Fibroblast of lung (primary cell): ENCODE data around the gene ATP1A2. TPM values are rescaled to one million over a fixed set of nuclear protein-coding genes. Genes with fewer than 3 reads are reported as not detected.

Experiments used
- DNase-seq, 2 donors: peaks; one replicate each; pipeline versions ENCODE4 v3.0.0 to v3.0.0-alpha.2; 2010; ENCODE audit warnings: low read depth in 2 of 2
- H2AFZ ChIP-seq: 2 replicates; pipeline ENCODE4 v1.5.1; 2012; ENCODE audit warnings: low read length, control low read depth, inconsistent platforms
- H3K27ac ChIP-seq: 2 replicates; pipeline ENCODE4 v1.5.1; 2011; ENCODE audit warnings: low read length, control low read depth; ENCODE audit not compliant: insufficient read depth
- H3K27me3 ChIP-seq: 2 replicates; pipeline ENCODE4 v1.5.1; 2011; ENCODE audit warnings: mild to moderate bottlenecking, low read length; ENCODE audit not compliant: control insufficient read depth, insufficient read depth
- H3K36me3 ChIP-seq: 2 replicates; pipeline ENCODE4 v1.5.1; 2011; ENCODE audit warnings: low read length; ENCODE audit not compliant: control insufficient read depth, insufficient read depth
- H3K4me1 ChIP-seq: 2 replicates; pipeline ENCODE4 v1.5.1; 2011; ENCODE audit warnings: low read length; ENCODE audit not compliant: control insufficient read depth, insufficient read depth; ENCODE audit errors: extremely low read depth
- H3K4me2 ChIP-seq: 2 replicates; pipeline ENCODE4 v1.5.1; 2011; ENCODE audit warnings: low read length, control low read depth; ENCODE audit not compliant: insufficient read depth; ENCODE audit errors: extremely low read depth
- H3K4me3 ChIP-seq, 4 experiments: fragments of 200-600 bp in 1 of 4; sonication (generic) in 1 of 4; replicated peaks in 1 of 4; 2 replicates each; pipeline ENCODE4 v1.5.1; 2011 to 2016; ENCODE audit warnings: low read length in 4 of 4, low read depth in 3 of 4, mild to moderate bottlenecking in 3 of 4, control low read depth in 2 of 4, inconsistent platforms in 1 of 4, mixed read lengths in 1 of 4; ENCODE audit not compliant: insufficient read depth in 1 of 4; ENCODE audit errors: control extremely low read depth in 1 of 4
- H3K79me2 ChIP-seq: 2 replicates; pipeline ENCODE4 v1.5.1; 2012; ENCODE audit warnings: mild to moderate bottlenecking, low read length, inconsistent platforms; ENCODE audit not compliant: control insufficient read depth, insufficient read depth
- H3K9ac ChIP-seq: 2 replicates; pipeline ENCODE4 v1.5.1; 2011; ENCODE audit warnings: mild to moderate bottlenecking, low read length, control low read depth; ENCODE audit not compliant: insufficient read depth
- H3K9me3 ChIP-seq: 2 replicates; pipeline ENCODE4 v1.5.1; 2012; ENCODE audit warnings: low read depth, low read length; ENCODE audit not compliant: control insufficient read depth, insufficient read depth
- H4K20me1 ChIP-seq: 2 replicates; pipeline ENCODE4 v1.5.1; 2011; ENCODE audit warnings: low read length; ENCODE audit not compliant: control insufficient read depth, insufficient read depth; ENCODE audit errors: extremely low read depth
- EZH2 ChIP-seq: IDR thresholded peaks from 2 replicates; pipeline ENCODE4 v1.5.1; 2012; ENCODE audit warnings: low read length, control low read depth, mild to moderate bottlenecking; ENCODE audit errors: missing control alignments
- polyA plus RNA-seq, 2 donors: library from polyadenylated mRNA; depleted of rRNA in 1 of 2; stranded (reverse) in 1 of 2; unstranded in 1 of 2; fragments of >200 nt; gene quantifications; 2 replicates each; pipeline ENCODE4 v1.2.1, GENCODE V29; 2011 to 2012; ENCODE audit warnings: missing spikeins in 1 of 2
- total RNA-seq: library from RNA; depleted of rRNA; stranded (reverse); fragments of >200 nt; gene quantifications from 2 replicates; pipeline ENCODE4 v1.2.1, GENCODE V29; 2014
- TF ChIP-seq, protein P1 (sequence below), 2 donors: IDR thresholded peaks in 1 of 2; conservative IDR thresholded peaks in 1 of 2; 1 replicate in 1 of 2; 2 replicates in 1 of 2; pipeline ENCODE4 v1.5.1; 2011 to 2012; ENCODE audit warnings: low read length in 2 of 2, control low read depth in 1 of 2, inconsistent platforms in 1 of 2, low read depth in 1 of 2, mild to moderate bottlenecking in 1 of 2

The ATP1A2 gene
- total and polyA plus RNA-seq, 2 donors (not counting 1 experiment from before 2014, with no cell fraction given): 0.44 to 1.8 TPM

DNA sequence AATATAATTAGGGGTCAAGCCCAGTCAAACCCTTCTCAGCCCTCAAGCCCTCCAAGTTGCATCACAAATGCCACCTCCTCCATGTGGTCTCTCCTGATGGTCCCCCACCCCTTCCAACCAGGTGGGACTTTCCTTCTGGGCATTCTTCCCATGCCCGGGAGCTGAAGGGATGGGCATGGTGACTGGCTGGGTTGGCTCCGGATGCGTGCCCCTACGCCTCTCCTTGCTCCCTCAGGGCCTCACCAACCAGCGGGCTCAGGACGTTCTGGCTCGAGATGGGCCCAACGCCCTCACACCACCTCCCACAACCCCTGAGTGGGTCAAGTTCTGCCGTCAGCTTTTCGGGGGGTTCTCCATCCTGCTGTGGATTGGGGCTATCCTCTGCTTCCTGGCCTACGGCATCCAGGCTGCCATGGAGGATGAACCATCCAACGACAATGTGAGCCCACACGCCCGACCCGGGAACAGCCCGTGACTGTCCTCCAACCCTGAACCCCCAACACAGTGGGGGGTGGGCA, 7.5 kb downstream of the ATP1A2 start:
- TF ChIP-seq, protein P1, sequence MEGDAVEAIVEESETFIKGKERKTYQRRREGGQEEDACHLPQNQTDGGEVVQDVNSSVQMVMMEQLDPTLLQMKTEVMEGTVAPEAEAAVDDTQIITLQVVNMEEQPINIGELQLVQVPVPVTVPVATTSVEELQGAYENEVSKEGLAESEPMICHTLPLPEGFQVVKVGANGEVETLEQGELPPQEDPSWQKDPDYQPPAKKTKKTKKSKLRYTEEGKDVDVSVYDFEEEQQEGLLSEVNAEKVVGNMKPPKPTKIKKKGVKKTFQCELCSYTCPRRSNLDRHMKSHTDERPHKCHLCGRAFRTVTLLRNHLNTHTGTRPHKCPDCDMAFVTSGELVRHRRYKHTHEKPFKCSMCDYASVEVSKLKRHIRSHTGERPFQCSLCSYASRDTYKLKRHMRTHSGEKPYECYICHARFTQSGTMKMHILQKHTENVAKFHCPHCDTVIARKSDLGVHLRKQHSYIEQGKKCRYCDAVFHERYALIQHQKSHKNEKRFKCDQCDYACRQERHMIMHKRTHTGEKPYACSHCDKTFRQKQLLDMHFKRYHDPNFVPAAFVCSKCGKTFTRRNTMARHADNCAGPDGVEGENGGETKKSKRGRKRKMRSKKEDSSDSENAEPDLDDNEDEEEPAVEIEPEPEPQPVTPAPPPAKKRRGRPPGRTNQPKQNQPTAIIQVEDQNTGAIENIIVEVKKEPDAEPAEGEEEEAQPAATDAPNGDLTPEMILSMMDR (conservative IDR thresholded peaks at IDR 0.05 in 1 of 2, IDR thresholded peaks at IDR 0.05 in 1 of 2; ENCODE audit: low read depth in 1 of 2, low read length in 2 of 2): no peak
- no peak for TF ChIP-seq EZH2
- no peak overlapping the region for H3K9ac ChIP-seq
- H3K4me1 ChIP-seq: peaks cover 4% of the 10 kb centered on the region
- H2AFZ ChIP-seq: no peak overlapping the region
- H3K79me2 ChIP-seq: no peaks in the 10 kb centered on the region
- DNase-seq: no peak
- H3K9me3 ChIP-seq: no peaks in the 10 kb centered on the region
- H3K4me2 ChIP-seq: no peak overlapping the region
- H4K20me1 ChIP-seq: no peaks in the 10 kb centered on the region
- H3K27ac ChIP-seq: no peak overlapping the region
- H3K27me3 ChIP-seq: peaks cover 13% of the 10 kb centered on the region
- no peaks in the 10 kb centered on the region for H3K36me3 ChIP-seq
- H3K4me3 ChIP-seq: no peak overlapping the region

DNA sequence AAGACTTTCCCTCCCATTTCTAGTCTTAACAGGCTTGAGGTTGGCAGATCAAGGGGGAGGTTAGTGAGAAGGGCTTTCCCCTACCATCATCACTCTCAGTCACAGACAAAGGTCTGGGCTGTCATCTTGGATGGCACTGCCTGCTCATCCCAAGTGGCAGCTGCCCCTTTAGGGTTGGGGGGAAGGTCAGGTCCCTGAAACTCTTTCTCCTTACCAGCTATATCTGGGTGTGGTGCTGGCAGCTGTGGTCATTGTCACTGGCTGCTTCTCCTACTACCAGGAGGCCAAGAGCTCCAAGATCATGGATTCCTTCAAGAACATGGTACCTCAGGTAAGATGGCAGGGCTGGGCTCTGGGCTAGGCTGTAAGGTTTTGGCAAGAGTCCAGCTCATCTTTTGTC, 8.2 kb downstream of the ATP1A2 start:
- H3K4me3 ChIP-seq: no peak overlapping the region
- H3K4me2 ChIP-seq: no peak overlapping the region
- H3K27ac ChIP-seq: no peak overlapping the region
- TF ChIP-seq, protein P1 (conservative IDR thresholded peaks at IDR 0.05 in 1 of 2, IDR thresholded peaks at IDR 0.05 in 1 of 2; ENCODE audit: low read depth in 1 of 2, low read length in 2 of 2): no peak
- TF ChIP-seq EZH2: no peak
- H3K9ac ChIP-seq: no peak overlapping the region
- no peaks in the 10 kb centered on the region for H3K79me2 ChIP-seq
- peaks cover 4% of the 10 kb centered on the region for H3K4me1 ChIP-seq
- H3K36me3 ChIP-seq: no peaks in the 10 kb centered on the region
- H3K9me3 ChIP-seq: no peaks in the 10 kb centered on the region
- DNase-seq: no peak
- H3K27me3 ChIP-seq: peaks cover 6% of the 10 kb centered on the region
- H4K20me1 ChIP-seq: no peaks in the 10 kb centered on the region
- no peak overlapping the region for H2AFZ ChIP-seq

DNA sequence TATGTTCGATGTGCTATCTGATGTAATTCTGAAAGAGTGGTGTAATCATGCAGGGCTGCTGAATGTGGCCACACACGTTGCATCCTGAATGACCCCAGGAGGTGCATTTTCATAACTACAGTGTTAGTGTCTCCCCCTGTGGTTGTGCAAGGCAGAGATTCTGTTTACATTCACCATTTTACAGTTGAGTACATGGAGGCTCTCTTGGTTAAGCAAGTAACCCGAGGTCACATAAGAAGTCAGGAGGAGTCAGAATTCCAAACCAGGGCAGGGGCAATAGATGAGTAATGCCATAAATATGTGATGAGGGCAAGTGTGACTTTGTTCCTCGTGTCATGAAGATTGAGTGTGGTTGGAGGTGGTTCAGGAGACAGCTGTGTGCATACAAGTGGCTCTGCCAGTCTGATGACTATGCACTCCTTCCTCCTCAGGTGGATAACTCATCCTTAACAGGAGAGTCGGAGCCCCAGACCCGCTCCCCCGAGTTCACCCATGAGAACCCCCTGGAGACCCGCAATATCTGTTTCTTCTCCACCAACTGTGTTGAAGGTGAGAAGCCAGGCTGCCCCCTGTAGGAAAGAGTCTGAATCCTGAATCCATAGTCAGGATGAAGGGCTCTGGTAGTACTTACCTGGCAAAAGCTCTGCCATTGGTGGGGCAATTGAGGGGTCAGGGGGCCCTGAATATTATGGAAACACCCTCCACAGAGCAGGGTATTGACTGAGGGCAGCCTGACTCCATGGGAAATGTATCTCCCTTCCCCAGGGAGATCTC, 9.3 kb downstream of the ATP1A2 start:
- H3K36me3 ChIP-seq: no peaks in the 10 kb centered on the region
- H4K20me1 ChIP-seq: no peaks in the 10 kb centered on the region
- no peak overlapping the region for H3K4me3 ChIP-seq
- H3K27me3 ChIP-seq: peaks cover 7% of the 10 kb centered on the region
- TF ChIP-seq EZH2: no peak
- TF ChIP-seq, protein P1 (conservative IDR thresholded peaks at IDR 0.05 in 1 of 2, IDR thresholded peaks at IDR 0.05 in 1 of 2; ENCODE audit: low read depth in 1 of 2, low read length in 2 of 2): peak; percentile 17 to 52
- peaks cover 4% of the 10 kb centered on the region for H3K4me1 ChIP-seq
- no peak overlapping the region for H3K27ac ChIP-seq
- peak; percentile 86 to 98 for DNase-seq
- H2AFZ ChIP-seq: no peak overlapping the region
- no peak overlapping the region for H3K9ac ChIP-seq
- H3K79me2 ChIP-seq: no peaks in the 10 kb centered on the region
- peak overlapping the region; percentile 32 for H3K4me2 ChIP-seq
- no peaks in the 10 kb centered on the region for H3K9me3 ChIP-seq
